Fibroblast of gingiva (primary cell): ENCODE measurements around the gene PRKCZ.
A peak's percentile ranks its signal among the peaks of the same experiment; 100 is the strongest.

Experiments
- DNase-seq: peaks from one replicate; pipeline ENCODE4 v3.0.0-alpha.2; 2011; ENCODE audit warnings: low read depth

PRKCZ gene

GRCh38 chr1:2212532-2213491 is 162.6 kb downstream of the PRKCZ start:
- peak; percentile 96 for DNase-seq

- DNase-seq: peak; percentile 85
Observed at GRCh38 chr1:2213576-2214505, 163.6 kb downstream of the PRKCZ start.

- DNase-seq: no peak
Observed at GRCh38 chr1:2214541-2215241, 164.5 kb downstream of the PRKCZ start.

GRCh38 chr1:2215329-2215728 is 165.1 kb downstream of the PRKCZ start:
- no peak for DNase-seq

- no peak for DNase-seq
Observed at GRCh38 chr1:2215909-2216766, 165.9 kb downstream of the PRKCZ start.

- no peak for DNase-seq
Observed at GRCh38 chr1:2216767-2217058, 166.5 kb downstream of the PRKCZ start.

GRCh38 chr1:2221271-2221670 is 171.1 kb downstream of the PRKCZ start:
- DNase-seq: no peak

- no peak for DNase-seq
Observed at GRCh38 chr1:2224170-2224584, 174.0 kb downstream of the PRKCZ start.

- no peak for DNase-seq
Observed at GRCh38 chr1:2224631-2225428, 174.6 kb downstream of the PRKCZ start.

- DNase-seq: no peak
Observed at GRCh38 chr1:2226525-2227345, 176.5 kb downstream of the PRKCZ start.

GRCh38 chr1:2227346-2228156 is 177.3 kb downstream of the PRKCZ start:
- peak; percentile 97 for DNase-seq

GRCh38 chr1:2228157-2228594 is 178.0 kb downstream of the PRKCZ start, which contains the start of gene SKI:
TSS of gene SKI (plus strand) at chr1:2228319. CDS start at chr1:2228767, 448 bp downstream.
- no peak for DNase-seq

- DNase-seq: no peak
Observed at GRCh38 chr1:2228694-2229036, 178.5 kb downstream of the PRKCZ start.

GRCh38 chr1:2229037-2229864 is 179.0 kb downstream of the PRKCZ start:
- peak; percentile 69 for DNase-seq

- peak; percentile 52 for DNase-seq
Observed at GRCh38 chr1:2229911-2230731, 179.9 kb downstream of the PRKCZ start.

GRCh38 chr1:2230781-2231531 is 180.7 kb downstream of the PRKCZ start:
- DNase-seq: no peak
